DND-41 (cell line): ENCODE measurements around the gene DCBLD2.

Experiments used
- ATAC-seq: fragments of 200-7000 bp; cut with Tn5 transposase; 3 replicates; pipeline ENCODE4 v1.9.1; 2021; ENCODE audit warnings: low read depth; ENCODE audit not compliant: insufficient read depth
- DNase-seq: peaks from one replicate; pipeline ENCODE4 v3.0.0-alpha.2; 2020
- H2AFZ ChIP-seq: 2 replicates; pipeline ENCODE4 v1.6.0; 2012; ENCODE audit warnings: low read depth, low read length
- H3K27ac ChIP-seq: 2 replicates; pipeline ENCODE4 v1.5.1; 2012; ENCODE audit warnings: low read length, inconsistent platforms
- H3K27me3 ChIP-seq: fragments of 200-600 bp; sonication (generic); 2 replicates; pipeline ENCODE4 v1.6.0; 2012; ENCODE audit warnings: low read length, mild to moderate bottlenecking, inconsistent platforms; ENCODE audit not compliant: insufficient read depth, poor library complexity
- H3K36me3 ChIP-seq: 2 replicates; pipeline ENCODE4 v1.5.1; 2012; ENCODE audit warnings: low read length, inconsistent platforms; ENCODE audit not compliant: insufficient read depth
- H3K4me1 ChIP-seq: 2 replicates; pipeline ENCODE4 v1.5.1; 2012; ENCODE audit warnings: mild to moderate bottlenecking, low read length; ENCODE audit not compliant: insufficient read depth
- H3K4me2 ChIP-seq: 2 replicates; pipeline ENCODE4 v1.6.0; 2012; ENCODE audit warnings: mild to moderate bottlenecking, moderate library complexity, low read length, inconsistent platforms; ENCODE audit not compliant: insufficient read depth
- H3K4me3 ChIP-seq, 2 experiments: fragments of 200-600 bp in 1 of 2; shearing (Covaris generic) in 1 of 2; 2 replicates each; pipeline ENCODE4 v1.5.1; 2012 to 2016; ENCODE audit warnings: inconsistent platforms in 2 of 2, low read length in 2 of 2, mild to moderate bottlenecking in 2 of 2, low read depth in 1 of 2, moderate library complexity in 1 of 2
- H3K79me2 ChIP-seq: 2 replicates; pipeline ENCODE4 v1.6.0; 2012; ENCODE audit warnings: low read length, inconsistent platforms; ENCODE audit not compliant: insufficient read depth
- H3K9ac ChIP-seq: 2 replicates; pipeline ENCODE4 v1.6.0; 2012; ENCODE audit warnings: low read depth, mild to moderate bottlenecking, inconsistent platforms, low read length, moderate library complexity
- H3K9me3 ChIP-seq: 2 replicates; pipeline ENCODE4 v1.5.1; 2012; ENCODE audit warnings: low read length, moderate library complexity, mild to moderate bottlenecking, inconsistent platforms; ENCODE audit not compliant: insufficient read depth, severe bottlenecking
- H4K20me1 ChIP-seq: 2 replicates; pipeline ENCODE4 v1.6.0; 2012; ENCODE audit warnings: low read length; ENCODE audit not compliant: insufficient read depth
- CTCF ChIP-seq: IDR thresholded peaks from 2 replicates; pipeline ENCODE4 v1.5.1; 2012; ENCODE audit warnings: borderline replicate concordance, low read length, moderate library complexity, mild to moderate bottlenecking; ENCODE audit not compliant: poor library complexity, severe bottlenecking; ENCODE audit errors: extremely low read depth
- EZH2 ChIP-seq: IDR thresholded peaks from 3 replicates; pipeline ENCODE4 v1.6.1; 2012; ENCODE audit warnings: borderline replicate concordance, low read depth, mild to moderate bottlenecking, moderate library complexity, low read length, inconsistent platforms; ENCODE audit not compliant: severe bottlenecking

Gene DCBLD2

DNA sequence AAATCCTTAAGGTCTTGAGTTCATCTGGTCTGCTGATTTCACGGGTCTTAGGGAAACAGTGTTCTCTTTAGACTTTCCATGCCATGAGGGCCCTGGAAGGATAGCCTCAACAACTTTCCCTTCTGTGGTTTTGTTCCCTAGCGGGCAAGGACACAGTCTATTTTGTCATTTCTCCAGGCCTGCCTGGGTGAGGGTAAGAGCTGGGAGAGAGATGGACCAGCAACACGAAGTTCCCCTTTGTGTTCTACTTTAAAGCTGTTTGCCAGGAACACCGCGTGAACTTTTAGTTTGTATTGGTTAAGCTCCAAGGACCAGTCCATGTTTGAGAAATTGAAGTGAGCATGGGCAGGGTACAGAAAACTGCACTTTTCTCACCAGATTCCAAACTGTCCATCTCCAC, 117.5 kb downstream of the DCBLD2 start:
- Histone ChIP-seq H3K9me3 (no peaks in the 10 kb centered on the region), H3K4me1 (no peaks in the 10 kb centered on the region), H3K9ac (no peak overlapping the region), H2AFZ (no peak overlapping the region), H3K27ac (no peak overlapping the region), H3K27me3 (no peaks in the 10 kb centered on the region), H4K20me1 (no peaks in the 10 kb centered on the region), H3K36me3 (peaks cover 23% of the 10 kb centered on the region), H3K79me2 (no peaks in the 10 kb centered on the region), H3K4me3 (no peak overlapping the region), H3K4me2 (no peak overlapping the region)
- DNase-seq = no peak
- ATAC-seq = no peak
- TF ChIP-seq CTCF = no peak
- no peak for TF ChIP-seq EZH2

DNA sequence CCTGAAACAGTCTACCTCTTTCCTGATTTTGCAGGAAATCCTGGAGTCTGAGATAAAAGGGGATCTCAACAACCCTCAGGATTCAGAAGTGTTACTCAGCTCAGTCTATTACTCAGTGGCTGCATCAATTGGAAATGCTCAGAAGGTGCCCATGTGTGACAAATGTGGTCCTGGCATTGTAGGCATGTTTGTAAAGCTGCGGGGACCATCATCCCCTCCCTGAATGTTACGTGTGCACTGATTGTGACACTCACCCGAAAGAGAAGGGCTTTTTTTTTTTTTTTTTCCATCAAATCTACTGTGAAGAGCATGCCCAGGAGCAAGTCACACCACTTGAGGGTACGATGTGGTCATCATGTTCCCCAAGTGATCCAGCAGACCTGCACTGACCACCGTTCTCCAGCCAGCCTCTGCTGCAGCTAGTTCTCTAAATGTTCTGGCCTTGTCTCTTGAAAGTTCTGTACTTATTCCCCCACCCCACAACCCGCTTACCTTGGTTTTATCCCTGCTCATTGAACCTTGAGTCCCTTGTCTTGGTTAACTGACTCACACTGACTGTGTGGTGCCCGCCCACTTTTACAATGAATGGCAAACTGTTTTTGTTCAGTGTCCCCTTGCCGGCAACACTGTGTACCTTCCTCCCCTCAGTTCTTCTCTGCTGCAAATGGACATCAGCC, 118.5 kb downstream of the DCBLD2 start:
- Histone ChIP-seq H2AFZ (no peak overlapping the region), H3K79me2 (no peaks in the 10 kb centered on the region), H3K36me3 (peaks cover 28% of the 10 kb centered on the region), H3K4me2 (no peak overlapping the region), H3K27me3 (no peaks in the 10 kb centered on the region), H3K27ac (no peak overlapping the region), H3K9ac (no peak overlapping the region), H3K9me3 (no peaks in the 10 kb centered on the region), H4K20me1 (no peaks in the 10 kb centered on the region), H3K4me1 (no peaks in the 10 kb centered on the region), H3K4me3 (no peak overlapping the region)
- no peak for DNase-seq
- ATAC-seq = no peak
- TF ChIP-seq EZH2 = no peak
- no peak for TF ChIP-seq CTCF

DNA sequence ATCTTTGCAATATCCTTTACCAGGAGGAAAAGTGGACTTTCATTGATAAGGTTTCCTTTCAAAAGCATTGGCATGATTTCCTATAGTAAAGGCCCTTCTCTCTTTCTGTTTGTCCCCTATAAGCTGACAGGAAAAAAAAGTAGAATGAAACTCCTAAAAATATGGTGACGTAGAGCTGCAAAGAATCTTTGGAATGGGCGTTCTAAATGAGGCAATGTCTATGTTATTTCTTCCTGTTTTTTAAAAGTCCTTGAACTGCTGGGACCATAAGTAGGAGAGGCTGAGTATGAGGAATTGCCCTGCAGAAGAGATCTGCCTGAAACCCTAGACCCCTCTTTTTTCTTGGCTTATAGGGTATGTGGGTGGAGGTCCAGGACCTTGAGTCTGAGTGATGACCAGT, 121.2 kb downstream of the DCBLD2 start:
- Histone ChIP-seq H3K4me3 (no peak overlapping the region), H2AFZ (no peak overlapping the region)

More for the DNA sequence above, 121.2 kb downstream of the DCBLD2 start:
- DNase-seq = no peak
- Histone ChIP-seq H3K9me3 (no peaks in the 10 kb centered on the region), H3K79me2 (no peaks in the 10 kb centered on the region), H4K20me1 (no peaks in the 10 kb centered on the region), H3K4me2 (no peak overlapping the region), H3K9ac (no peak overlapping the region), H3K27me3 (no peaks in the 10 kb centered on the region), H3K4me1 (no peaks in the 10 kb centered on the region), H3K36me3 (peaks cover 31% of the 10 kb centered on the region), H3K27ac (no peak overlapping the region)
- no peak for TF ChIP-seq EZH2
- TF ChIP-seq CTCF = no peak
- no peak for ATAC-seq
